Ecto neural progenitor cell (in vitro differentiated cells): Measurements from ENCODE around the gene ATP2C2.

Experiments
- DNase-seq: peaks from one replicate; pipeline ENCODE4 v3.0.0-alpha.2; 2018; ENCODE audit warnings: low spot score

ATP2C2 gene

DNA sequence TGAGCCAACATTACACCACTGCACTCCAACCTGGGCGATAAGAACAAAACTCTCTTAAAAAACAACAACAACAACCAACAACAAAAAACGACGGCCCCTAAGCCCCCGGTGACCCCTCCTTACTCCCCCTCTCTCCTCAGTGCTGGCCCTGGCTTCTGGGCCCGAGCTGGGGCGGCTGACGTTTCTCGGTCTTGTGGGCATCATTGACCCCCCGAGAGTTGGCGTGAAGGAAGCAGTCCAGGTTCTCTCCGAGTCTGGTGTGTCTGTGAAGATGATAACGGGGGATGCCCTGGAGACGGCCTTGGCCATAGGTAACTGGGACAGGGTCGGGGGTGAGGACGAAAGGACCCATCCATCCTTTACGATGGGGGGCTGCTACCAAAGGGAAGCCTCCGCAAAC lies 83.4 kb downstream of the ATP2C2 start:
- no peak for DNase-seq

- no peak for DNase-seq
These were observed 84.9 kb downstream of the ATP2C2 start for GRCh38 chr16:84453061-84453752.

DNA sequence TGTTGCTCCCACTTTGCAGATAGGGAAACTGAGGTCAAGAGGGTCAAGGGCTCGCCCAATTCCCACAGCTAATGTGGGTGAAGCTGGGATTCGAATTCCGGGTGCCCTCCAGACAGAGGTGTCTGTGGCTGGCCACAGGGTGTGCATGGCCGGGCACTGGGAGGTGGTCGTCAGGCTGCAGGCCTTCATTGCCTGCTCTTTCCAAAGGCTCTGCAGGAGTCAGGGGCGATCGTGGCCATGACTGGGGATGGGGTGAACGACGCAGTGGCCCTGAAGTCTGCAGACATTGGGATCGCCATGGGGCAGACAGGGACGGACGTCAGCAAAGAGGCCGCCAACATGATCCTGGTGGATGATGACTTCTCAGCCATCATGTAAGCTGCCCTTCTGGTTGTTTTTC lies 86.3 kb downstream of the ATP2C2 start:
- no peak for DNase-seq

GRCh38 chr16:84455031-84455430 lies 86.7 kb downstream of the ATP2C2 start:
- DNase-seq, result no peak

DNA sequence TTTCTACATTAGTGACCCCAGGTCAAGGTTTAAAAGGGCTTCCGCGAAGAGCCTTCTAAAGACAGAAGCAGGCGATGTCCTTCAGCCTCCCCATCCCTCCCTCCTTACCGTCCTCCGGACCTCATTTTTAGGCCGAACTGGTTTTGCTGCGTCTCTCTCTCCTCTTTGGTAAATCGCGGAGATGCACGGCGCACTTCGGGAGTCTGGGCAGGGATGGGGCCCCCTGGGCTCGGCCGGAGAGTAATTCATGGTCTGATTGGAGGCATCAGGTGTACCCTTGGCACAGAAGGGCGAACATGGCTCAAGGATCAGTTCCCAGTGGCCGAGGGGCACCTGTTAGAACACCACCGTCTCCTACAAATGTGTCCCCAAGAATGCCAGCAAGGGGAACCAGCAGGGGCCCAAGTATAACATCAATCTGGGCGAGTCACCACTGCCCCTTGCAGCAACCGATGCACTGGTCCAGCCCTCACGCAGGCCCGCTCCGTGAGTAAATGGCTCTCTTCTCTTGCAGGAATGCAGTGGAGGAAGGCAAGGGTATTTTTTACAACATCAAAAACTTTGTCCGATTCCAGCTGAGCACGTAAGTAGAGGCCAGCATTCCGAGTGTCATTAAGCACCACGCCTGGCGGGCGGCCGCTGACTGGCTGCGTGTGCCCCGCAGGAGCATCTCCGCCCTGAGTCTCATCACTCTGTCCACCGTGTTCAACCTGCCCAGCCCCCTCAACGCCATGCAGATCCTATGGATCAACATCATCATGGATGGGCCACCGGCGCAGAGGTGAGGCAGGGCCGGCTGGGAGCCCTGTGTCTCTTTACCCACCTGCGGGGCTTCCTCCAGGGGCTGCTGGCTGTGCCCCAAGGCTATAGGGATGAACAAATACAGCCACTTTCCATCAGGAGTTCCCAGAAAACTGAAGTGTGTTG lies 90.5 kb downstream of the ATP2C2 start:
- DNase-seq, result no peak

DNA sequence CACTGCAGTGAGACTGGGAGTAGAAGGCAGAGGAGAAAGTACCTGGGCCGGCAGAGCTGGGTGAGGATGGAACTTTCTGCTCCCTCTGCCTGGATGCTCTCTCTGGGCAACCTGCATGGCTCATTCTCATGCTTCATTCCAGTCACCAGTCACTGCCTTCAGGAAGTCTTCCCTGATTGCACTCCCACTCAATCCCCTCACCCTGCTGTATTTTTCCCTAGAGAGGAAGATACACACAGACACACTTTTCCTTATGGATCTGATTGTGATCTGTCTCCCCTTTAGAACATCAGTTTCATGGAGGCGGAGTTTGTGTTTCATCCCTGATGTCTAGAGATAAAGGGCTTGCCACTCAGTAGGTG lies 91.2 kb downstream of the ATP2C2 start:
- DNase-seq, result no peak

DNA sequence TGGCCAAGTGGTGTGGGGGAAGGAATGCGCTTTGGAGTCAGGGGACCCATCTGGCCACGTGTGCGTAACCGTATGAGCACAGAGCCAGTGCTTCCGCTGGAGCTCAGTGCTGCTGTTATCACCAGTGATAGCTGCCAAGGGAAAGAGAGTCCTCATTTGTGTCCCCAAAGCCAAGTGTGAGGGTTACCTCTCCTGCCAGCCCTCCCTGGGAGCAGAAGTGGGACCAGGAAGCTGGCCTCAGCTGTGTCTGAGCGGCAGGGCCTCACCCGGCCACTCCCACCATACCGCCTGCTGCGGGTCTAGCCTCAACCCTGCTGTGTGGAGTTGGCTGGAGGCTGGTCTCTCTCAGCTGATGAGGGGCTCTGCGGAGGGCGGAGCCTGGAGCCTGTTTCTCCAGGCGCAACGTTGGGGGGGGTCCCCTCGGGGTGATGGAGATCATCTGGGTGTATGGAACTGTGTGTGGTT lies 91.6 kb downstream of the ATP2C2 start:
- no peak for DNase-seq

DNA sequence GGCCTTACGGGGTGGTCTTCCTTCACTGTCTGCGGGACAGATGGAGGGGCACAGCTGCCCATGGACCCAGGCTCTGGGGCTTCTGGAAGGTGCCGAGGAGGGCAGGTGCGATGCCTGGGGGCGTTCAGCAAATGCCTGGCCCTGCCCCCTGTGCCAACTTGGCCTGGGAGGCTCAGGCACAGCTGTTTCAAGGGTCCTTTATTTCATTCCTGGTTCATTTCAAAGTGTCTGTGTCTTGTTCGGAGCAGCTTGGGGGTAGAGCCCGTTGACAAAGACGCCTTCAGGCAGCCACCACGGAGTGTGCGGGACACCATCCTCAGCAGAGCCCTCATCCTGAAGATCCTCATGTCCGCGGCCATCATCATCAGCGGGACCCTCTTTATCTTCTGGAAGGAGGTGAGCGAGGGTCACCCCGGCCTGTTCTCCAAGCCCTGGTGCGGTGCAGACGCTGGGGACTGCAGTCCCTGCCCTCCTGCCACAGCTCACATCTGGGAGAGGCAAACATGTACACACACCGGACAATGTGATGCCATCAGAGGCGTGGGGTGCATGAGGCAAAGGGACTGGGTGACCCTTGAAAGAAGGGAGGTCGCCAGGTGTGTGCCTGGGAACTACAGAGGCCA lies 92.2 kb downstream of the ATP2C2 start:
- DNase-seq, result no peak

- no peak for DNase-seq
These were observed 92.7 kb downstream of the ATP2C2 start for GRCh38 chr16:84461029-84461412.

- DNase-seq, result no peak
These were observed 93.3 kb downstream of the ATP2C2 start for GRCh38 chr16:84461413-84462295.

GRCh38 chr16:84462296-84463210 lies 94.2 kb downstream of the ATP2C2 start:
- no peak for DNase-seq

DNA sequence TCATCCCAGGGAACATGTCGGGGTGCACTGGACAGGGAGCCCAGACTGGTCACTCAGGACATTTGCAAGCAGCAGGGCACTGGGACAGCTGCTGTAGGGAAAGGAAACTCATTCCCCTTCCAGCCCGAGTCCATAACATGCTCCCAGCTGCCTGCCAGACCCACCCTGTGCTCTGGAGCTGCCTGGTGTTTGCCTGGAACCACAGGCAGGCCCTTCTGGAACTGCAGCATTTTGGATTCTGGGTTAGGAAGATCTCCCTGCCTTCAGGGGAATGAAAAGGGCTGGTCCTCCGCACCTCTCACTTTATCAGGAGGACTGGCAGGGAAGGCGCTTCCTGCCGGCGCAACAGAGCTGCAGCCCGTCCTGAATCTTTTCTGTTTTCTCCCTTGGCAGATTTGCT lies 94.9 kb downstream of the ATP2C2 start:
- no peak for DNase-seq

DNA sequence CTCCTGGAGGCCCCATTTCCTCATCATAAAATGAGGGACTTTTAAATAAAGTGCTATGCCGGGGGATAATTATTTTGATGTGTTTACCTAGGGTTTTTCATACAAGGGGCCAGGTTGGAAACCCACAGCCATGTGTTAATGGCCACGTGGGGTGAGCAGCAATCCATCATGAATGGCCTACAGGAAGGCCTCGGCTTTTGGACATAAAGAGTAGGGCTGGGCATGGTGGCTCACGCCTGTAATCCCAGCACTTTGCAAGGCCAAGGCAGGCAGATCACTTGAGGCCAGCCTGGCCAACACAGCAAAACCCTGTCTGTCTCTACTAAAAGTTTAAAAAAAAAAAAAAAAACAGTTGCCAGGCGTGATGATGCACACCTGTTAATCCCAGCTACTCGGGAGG lies 95.8 kb downstream of the ATP2C2 start:
- DNase-seq, result no peak

- peak; percentile 34 for DNase-seq
These were observed 96.8 kb downstream of the ATP2C2 start for GRCh38 chr16:84465154-84465553.

GRCh38 chr16:84466692-84467091 lies 98.4 kb downstream of the ATP2C2 start:
- DNase-seq, result no peak

- DNase-seq, result no peak
These were observed 98.9 kb downstream of the ATP2C2 start for GRCh38 chr16:84467256-84467655.

- DNase-seq, result no peak
These were observed 99.4 kb downstream of the ATP2C2 start for GRCh38 chr16:84467709-84468108.

GRCh38 chr16:84471316-84471715 lies 103.0 kb downstream of the ATP2C2 start:
- no peak for DNase-seq

DNA sequence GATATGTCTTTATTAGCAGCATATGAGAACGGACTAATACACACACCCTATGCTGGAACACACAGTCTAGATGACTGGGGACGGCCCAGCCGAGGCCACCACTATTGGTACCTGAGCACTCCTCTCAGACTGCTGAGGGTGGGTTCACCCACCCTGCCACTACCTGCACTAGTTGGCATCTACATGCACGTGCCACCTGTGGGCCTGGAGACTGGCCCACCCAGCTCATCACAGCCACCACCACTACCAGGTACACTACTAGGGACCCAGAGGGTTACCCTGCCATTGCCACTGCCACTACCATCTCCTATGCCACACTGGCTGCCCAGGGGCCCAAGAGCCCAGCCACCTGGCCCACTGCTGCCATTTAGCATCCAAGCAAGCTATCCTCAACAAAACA lies 103.6 kb downstream of the ATP2C2 start:
- no peak for DNase-seq

DNA sequence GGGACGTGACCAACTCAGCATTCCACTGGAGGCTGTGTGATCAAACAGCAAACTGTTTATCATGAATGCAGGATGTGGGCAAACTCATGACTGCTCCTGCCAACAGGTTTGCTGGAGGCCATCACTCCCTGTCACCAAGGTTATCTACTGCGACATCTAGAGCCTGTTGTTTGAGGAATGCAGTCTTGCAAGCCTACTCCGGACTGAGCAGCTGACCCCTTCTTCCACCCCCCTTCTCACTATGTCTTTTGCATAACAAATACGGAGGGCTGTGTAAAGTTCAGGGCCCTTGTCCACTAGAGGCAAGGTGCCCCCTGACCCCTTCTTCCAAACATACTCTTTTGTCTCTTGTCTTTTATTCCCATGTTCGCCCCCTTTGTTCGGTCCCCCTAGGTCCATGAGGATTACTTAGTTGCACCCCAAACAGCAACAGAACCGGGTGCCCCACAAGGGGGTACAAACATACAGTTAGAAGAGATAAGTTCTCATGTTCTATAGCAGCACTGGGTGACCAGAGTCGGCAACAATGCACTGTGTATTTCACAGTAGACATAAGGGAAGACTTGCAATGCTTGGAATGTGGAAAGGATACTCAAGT lies 107.4 kb downstream of the ATP2C2 start:
- no peak for DNase-seq
